Colonic mucosa (tissue), 4 donors: ENCODE results near the gene SLC15A3. TPM values are rescaled to one million over a fixed set of nuclear protein-coding genes. Genes with fewer than 3 reads are reported as not detected.

Experiments
- DNase-seq: peaks from one replicate; pipeline ENCODE4 v3.0.0-alpha.2; 2020
- H3K27ac ChIP-seq: fragments of 200-600 bp; one replicate; pipeline ENCODE4 v1.8.0; 2021
- H3K27me3 ChIP-seq: fragments of 200-600 bp; one replicate; pipeline ENCODE4 v1.8.0; 2021
- H3K36me3 ChIP-seq: fragments of 200-600 bp; one replicate; pipeline ENCODE4 v1.8.0; 2021
- H3K4me1 ChIP-seq: fragments of 200-600 bp; one replicate; pipeline ENCODE4 v1.8.0; 2021; ENCODE audit warnings: mild to moderate bottlenecking
- H3K4me3 ChIP-seq: fragments of 200-600 bp; one replicate; pipeline ENCODE4 v1.8.0; 2021
- H3K9ac ChIP-seq, 2 donors: one replicate each; pipeline ENCODE4 v1.7.0; 2013; ENCODE audit warnings: control low read depth in 2 of 2, low read depth in 2 of 2, low read length in 2 of 2
- H3K9me3 ChIP-seq: fragments of 200-600 bp; one replicate; pipeline ENCODE4 v1.8.0; 2021
- intact Hi-C: fragments of 100-400 bp; cut with DNase I; formaldehyde crosslinking; loops from one replicate; pipeline ENCODE4 v1.14.1; 2022
- total RNA-seq, 2 donors: library from RNA; stranded (reverse); fragmentation: NEBNext Ultra II Directional in 1 of 2; extraction: Animal tissue kit (Norgen Biotek cat#: 25700) in 1 of 2; gene quantifications; one replicate each; pipeline ENCODE4 v1.2.1, GENCODE V29; 2021
- TF ChIP-seq, protein P1 (sequence below): fragments of 200-600 bp; IDR thresholded peaks from one replicate; pipeline ENCODE4 v1.8.0; 2022; ENCODE audit warnings: antibody characterized with exemption, mild to moderate bottlenecking
- donor health status: healthy.
- donor health status: DM: no; HTN: no; CAD: no.
- donor health status: DM: no; HTN: no; CAD: no.

The SLC15A3 gene
- total RNA-seq, 2 donors from 2014 or later = 6.6 to 14.4 TPM

DNA sequence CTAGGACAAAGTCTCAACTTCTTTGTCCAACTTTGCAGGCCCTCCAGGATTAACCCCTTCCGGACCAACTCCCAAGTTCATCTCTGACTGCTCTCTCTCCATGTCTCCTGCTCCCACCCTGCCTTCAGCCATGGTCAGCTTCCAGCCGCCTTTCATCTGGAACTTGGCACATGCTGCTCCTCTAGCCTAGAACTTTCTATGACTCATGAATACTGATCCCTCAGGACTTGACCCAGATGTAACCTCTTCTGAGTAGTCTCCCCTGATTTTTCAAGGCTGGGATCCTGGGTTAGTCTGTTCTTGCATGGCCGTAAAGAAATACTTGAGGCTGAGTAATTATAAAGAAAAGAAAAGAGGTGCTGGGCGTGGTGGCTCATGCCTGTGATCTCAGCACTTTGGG, 5.2 kb upstream of the SLC15A3 start:
- no peaks in the 10 kb centered on the region for H3K9me3 ChIP-seq
- H3K9ac ChIP-seq = no peak overlapping the region
- H3K36me3 ChIP-seq = no peaks in the 10 kb centered on the region
- no peak for DNase-seq
- TF ChIP-seq, protein P1, sequence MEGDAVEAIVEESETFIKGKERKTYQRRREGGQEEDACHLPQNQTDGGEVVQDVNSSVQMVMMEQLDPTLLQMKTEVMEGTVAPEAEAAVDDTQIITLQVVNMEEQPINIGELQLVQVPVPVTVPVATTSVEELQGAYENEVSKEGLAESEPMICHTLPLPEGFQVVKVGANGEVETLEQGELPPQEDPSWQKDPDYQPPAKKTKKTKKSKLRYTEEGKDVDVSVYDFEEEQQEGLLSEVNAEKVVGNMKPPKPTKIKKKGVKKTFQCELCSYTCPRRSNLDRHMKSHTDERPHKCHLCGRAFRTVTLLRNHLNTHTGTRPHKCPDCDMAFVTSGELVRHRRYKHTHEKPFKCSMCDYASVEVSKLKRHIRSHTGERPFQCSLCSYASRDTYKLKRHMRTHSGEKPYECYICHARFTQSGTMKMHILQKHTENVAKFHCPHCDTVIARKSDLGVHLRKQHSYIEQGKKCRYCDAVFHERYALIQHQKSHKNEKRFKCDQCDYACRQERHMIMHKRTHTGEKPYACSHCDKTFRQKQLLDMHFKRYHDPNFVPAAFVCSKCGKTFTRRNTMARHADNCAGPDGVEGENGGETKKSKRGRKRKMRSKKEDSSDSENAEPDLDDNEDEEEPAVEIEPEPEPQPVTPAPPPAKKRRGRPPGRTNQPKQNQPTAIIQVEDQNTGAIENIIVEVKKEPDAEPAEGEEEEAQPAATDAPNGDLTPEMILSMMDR = no peak
- no peaks in the 10 kb centered on the region for H3K27me3 ChIP-seq
- H3K4me3 ChIP-seq = no peak overlapping the region
- H3K27ac ChIP-seq = no peak overlapping the region
- no peaks in the 10 kb centered on the region for H3K4me1 ChIP-seq
- intact Hi-C loops = no loop called here

DNA sequence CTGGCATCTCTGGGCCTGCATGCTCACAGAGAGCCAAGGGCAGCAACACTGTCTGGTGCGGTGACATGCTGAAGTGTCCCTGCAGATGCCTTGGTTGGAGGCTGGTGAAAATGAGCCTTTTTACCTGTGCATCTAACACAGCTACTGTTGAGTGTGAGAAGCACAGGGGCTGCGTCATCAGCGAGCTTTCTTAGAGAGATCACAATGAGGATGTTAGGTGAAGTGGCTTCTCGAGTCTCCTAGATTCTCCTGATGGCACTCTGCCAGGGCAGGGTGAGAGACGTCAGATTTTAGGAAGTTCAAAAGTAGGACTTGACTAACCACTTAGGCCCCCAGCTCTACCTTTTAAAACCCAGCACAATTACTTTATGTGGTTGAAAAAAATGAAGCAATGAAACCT, 3.6 kb upstream of the SLC15A3 start:
- Histone ChIP-seq H3K9me3 (no peaks in the 10 kb centered on the region), H3K9ac (no peak overlapping the region), H3K4me3 (no peak overlapping the region), H3K4me1 (no peaks in the 10 kb centered on the region), H3K27me3 (no peaks in the 10 kb centered on the region), H3K36me3 (no peaks in the 10 kb centered on the region), H3K27ac (no peak overlapping the region)
- no peak for DNase-seq
- TF ChIP-seq, protein P1 = no peak
- intact Hi-C loops = no loop called here

DNA sequence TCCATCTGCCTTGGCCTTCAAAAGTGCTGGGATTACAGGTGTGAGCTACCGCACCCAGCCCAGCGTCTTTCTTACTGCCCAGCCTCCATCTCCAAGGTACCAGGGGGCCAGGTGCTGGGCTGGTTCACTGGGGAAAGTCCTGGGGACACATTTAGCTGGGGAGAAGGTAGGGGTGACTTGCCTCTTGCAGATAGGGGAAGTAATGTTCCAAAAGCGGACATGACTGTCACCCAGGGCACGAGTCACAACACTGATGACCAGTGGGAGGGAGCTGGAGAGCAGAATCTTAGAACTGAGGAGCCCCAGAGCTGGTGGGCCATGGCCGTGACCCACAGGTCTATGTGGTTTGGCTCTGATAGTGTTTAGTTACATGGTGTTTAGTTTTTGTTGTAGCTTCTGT, 2.4 kb upstream of the SLC15A3 start:
- no peak for DNase-seq
- no peaks in the 10 kb centered on the region for H3K36me3 ChIP-seq

DNA sequence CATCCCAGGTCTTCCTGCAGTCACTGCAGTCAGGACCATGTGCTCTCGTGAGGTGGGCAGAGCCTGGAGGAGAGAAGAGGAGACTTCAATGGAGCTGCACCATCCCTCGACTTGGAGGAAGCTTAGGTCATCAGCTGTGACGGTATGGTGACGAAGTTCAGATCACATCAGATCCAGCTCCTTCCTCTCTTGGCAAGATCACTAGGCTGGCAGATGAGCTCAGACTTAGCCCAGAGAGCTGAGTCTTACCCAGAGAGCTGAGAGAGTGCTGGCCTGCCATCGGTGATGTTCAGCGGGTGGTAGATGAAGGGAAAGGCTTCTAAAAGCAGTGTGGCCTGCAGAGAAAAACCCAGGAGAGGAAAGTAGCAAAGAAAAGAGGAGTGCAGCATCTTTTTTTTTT, 1.8 kb upstream of the SLC15A3 start:
- intact Hi-C loops = no loop called here
- Histone ChIP-seq H3K9me3 (no peaks in the 10 kb centered on the region), H3K36me3 (no peaks in the 10 kb centered on the region), H3K27ac (peak overlapping the region; percentile 20), H3K4me3 (no peak overlapping the region), H3K9ac (no peak overlapping the region), H3K27me3 (no peaks in the 10 kb centered on the region), H3K4me1 (no peaks in the 10 kb centered on the region)
- no peak for DNase-seq
- TF ChIP-seq, protein P1 = no peak

More for the DNA sequence above, 2.4 kb upstream of the SLC15A3 start:
- H3K27me3 ChIP-seq = no peaks in the 10 kb centered on the region
- no peaks in the 10 kb centered on the region for H3K4me1 ChIP-seq
- H3K27ac ChIP-seq = no peak overlapping the region
- no peaks in the 10 kb centered on the region for H3K9me3 ChIP-seq
- TF ChIP-seq, protein P1 = no peak
- H3K9ac ChIP-seq = no peak overlapping the region
- intact Hi-C loops = no loop called here
- H3K4me3 ChIP-seq = no peak overlapping the region

DNA sequence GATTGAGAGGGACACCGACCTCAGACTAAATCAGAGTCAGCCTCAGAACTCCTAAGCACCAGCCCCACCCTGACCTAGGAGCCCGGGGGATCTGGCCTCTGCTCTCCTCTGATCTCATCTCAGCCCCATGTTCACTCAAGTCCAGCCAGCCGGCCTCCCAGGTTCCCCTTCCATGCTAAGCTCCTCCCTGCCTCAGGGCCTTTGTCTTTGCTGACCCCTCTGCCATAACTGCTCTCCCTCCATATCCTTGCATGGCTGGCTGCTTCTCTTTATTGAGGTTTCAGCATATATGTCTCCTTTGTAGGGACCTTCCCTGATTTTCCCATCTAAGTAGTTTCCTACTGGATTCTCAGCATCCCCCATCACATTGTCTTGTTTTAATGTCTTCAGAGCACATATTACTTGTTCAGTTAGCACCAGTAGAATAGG, 780 bp upstream of the SLC15A3 start:
- H3K4me1 ChIP-seq = no peaks in the 10 kb centered on the region
- no peaks in the 10 kb centered on the region for H3K9me3 ChIP-seq
- H3K36me3 ChIP-seq = no peaks in the 10 kb centered on the region
- peak overlapping the region; percentile 70 to 87 for H3K9ac ChIP-seq
- H3K27ac ChIP-seq = peak overlapping the region; percentile 76
- TF ChIP-seq, protein P1 = no peak
- intact Hi-C loops = no loop called here
- no peaks in the 10 kb centered on the region for H3K27me3 ChIP-seq
- H3K4me3 ChIP-seq = peak overlapping the region; percentile 36
- no peak for DNase-seq

GRCh38 chr11:60951606-60951903, 421 bp downstream of the SLC15A3 start:
- intact Hi-C loops = no loop called here
- H3K27me3 ChIP-seq = no peaks in the 10 kb centered on the region
- no peak for DNase-seq
- TF ChIP-seq, protein P1 = no peak
- H3K27ac ChIP-seq = peak overlapping the region; percentile 76
- H3K36me3 ChIP-seq = no peaks in the 10 kb centered on the region
- no peaks in the 10 kb centered on the region for H3K4me1 ChIP-seq
- peak overlapping the region; percentile 70 to 87 for H3K9ac ChIP-seq
- no peaks in the 10 kb centered on the region for H3K9me3 ChIP-seq
- peak overlapping the region; percentile 36 for H3K4me3 ChIP-seq
